ENCODE data around the gene FCHO2.

Gene FCHO2

GRCh38 chr5:73103870-73104299 is 148.0 kb downstream of the FCHO2 start:
- ATAC-seq: no peak
- Mint-ChIP-seq H3K4me3 (no peak overlapping the region), H3K36me3 (no peaks in the 10 kb centered on the region), H3K27me3 (no peaks in the 10 kb centered on the region), H3K27ac (no peak overlapping the region), H3K9me3 (no peaks in the 10 kb centered on the region), H3K4me1 (peaks cover 8% of the 10 kb centered on the region)

GRCh38 chr5:73104326-73104725 is 148.5 kb downstream of the FCHO2 start:
- H3K4me3 Mint-ChIP-seq: no peak overlapping the region
- ATAC-seq: no peak
- H3K27me3 Mint-ChIP-seq: no peaks in the 10 kb centered on the region
- H3K4me1 Mint-ChIP-seq: peaks cover 8% of the 10 kb centered on the region
- H3K27ac Mint-ChIP-seq: no peak overlapping the region
- no peaks in the 10 kb centered on the region for H3K36me3 Mint-ChIP-seq
- no peaks in the 10 kb centered on the region for H3K9me3 Mint-ChIP-seq

- H3K4me3 Mint-ChIP-seq: no peak overlapping the region
- H3K4me1 Mint-ChIP-seq: no peaks in the 10 kb centered on the region
- no peaks in the 10 kb centered on the region for H3K36me3 Mint-ChIP-seq
- H3K9me3 Mint-ChIP-seq: no peaks in the 10 kb centered on the region
- ATAC-seq: no peak
- no peak overlapping the region for H3K27ac Mint-ChIP-seq
- H3K27me3 Mint-ChIP-seq: peaks cover 14% of the 10 kb centered on the region
These were observed 150.5 kb downstream of the FCHO2 start for GRCh38 chr5:73106335-73106734.

GRCh38 chr5:73110190-73110589 is 154.3 kb downstream of the FCHO2 start:
- H3K36me3 Mint-ChIP-seq: no peaks in the 10 kb centered on the region
- H3K9me3 Mint-ChIP-seq: no peaks in the 10 kb centered on the region
- H3K4me1 Mint-ChIP-seq: no peaks in the 10 kb centered on the region
- H3K27me3 Mint-ChIP-seq: peaks cover 29% of the 10 kb centered on the region
- no peak overlapping the region for H3K27ac Mint-ChIP-seq
- no peak for ATAC-seq
- no peak overlapping the region for H3K4me3 Mint-ChIP-seq

DNA sequence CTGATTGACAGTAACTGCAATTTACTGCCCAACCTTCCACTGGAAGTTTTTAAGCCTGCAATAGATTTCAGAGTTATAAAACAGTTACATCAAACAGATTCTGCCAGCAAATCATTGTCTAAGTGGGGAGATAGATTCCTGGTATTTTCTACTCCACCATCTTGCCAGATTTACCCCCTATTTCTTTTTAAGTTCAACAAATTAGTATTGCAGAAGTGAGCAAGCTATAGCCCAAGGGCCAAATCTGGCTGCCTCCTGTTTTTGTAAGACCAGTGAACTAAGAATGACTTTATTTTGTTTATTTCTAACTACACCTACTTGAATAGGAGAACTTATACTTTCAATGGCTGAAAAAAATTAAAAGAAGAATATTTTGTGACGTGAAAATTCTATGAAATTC is 155.7 kb downstream of the FCHO2 start:
- Mint-ChIP-seq H3K36me3 (no peaks in the 10 kb centered on the region), H3K4me1 (no peaks in the 10 kb centered on the region), H3K27ac (no peak overlapping the region), H3K4me3 (no peak overlapping the region), H3K27me3 (peaks cover 32% of the 10 kb centered on the region), H3K9me3 (no peaks in the 10 kb centered on the region)
- no peak for ATAC-seq

DNA sequence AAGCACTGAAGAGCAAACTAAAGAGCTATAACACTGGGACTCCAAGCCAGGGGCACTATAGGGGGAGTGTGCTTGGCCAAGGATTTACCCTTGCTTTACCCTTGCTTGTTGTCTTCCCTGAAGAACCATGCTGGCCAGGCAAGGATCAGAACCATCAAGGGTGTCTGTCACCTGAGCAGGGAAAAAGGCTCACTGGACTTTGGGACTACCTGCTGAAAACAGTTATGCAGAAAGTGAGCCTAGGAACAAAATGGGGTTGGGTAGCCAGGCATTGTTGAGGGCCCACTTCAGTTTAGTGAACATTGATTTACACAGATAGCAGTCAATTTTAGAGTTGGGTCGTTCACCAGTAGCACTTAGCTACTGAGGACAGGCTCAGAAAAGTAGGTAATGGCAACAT is 156.5 kb downstream of the FCHO2 start:
- Mint-ChIP-seq H3K27ac (no peak overlapping the region), H3K9me3 (peaks cover 3% of the 10 kb centered on the region), H3K27me3 (peaks cover 40% of the 10 kb centered on the region), H3K4me3 (no peak overlapping the region), H3K4me1 (no peaks in the 10 kb centered on the region), H3K36me3 (no peaks in the 10 kb centered on the region)
- no peak for ATAC-seq

DNA sequence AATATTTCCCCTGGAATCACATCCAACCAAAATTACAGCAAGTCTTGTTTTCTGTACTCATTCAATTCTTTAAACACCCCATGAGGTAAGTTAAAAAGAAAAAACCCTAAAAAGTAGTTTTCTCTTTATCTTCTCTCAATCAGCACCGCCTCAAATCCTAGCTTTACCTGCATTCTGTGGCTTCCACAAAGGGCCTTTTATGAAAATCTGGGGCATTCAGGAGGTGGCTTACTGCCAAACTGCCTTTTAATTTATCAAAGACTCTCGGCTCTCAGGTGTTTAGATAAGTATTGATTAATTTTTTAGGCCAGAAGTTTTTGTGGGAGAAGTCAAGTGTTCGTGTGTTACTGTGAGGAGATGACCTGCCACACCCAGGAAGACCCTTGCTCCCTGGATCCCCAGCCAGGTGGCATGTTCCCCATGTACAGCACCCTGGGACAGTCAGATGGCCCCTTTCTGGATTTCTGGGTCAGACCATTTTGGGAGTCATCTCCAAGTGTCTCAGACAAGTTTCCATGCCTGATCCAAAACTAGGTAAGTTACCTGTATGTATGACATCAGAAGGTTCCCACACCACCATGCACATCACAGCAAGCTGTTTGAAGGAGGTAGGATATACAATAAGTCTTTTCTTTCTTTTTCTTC is 158.3 kb downstream of the FCHO2 start:
- no peak overlapping the region for H3K4me3 Mint-ChIP-seq
- ATAC-seq: no peak
- H3K27ac Mint-ChIP-seq: no peak overlapping the region
- H3K27me3 Mint-ChIP-seq: peaks cover 57% of the 10 kb centered on the region
- H3K9me3 Mint-ChIP-seq: peaks cover 3% of the 10 kb centered on the region
- no peaks in the 10 kb centered on the region for H3K4me1 Mint-ChIP-seq
- H3K36me3 Mint-ChIP-seq: no peaks in the 10 kb centered on the region

DNA sequence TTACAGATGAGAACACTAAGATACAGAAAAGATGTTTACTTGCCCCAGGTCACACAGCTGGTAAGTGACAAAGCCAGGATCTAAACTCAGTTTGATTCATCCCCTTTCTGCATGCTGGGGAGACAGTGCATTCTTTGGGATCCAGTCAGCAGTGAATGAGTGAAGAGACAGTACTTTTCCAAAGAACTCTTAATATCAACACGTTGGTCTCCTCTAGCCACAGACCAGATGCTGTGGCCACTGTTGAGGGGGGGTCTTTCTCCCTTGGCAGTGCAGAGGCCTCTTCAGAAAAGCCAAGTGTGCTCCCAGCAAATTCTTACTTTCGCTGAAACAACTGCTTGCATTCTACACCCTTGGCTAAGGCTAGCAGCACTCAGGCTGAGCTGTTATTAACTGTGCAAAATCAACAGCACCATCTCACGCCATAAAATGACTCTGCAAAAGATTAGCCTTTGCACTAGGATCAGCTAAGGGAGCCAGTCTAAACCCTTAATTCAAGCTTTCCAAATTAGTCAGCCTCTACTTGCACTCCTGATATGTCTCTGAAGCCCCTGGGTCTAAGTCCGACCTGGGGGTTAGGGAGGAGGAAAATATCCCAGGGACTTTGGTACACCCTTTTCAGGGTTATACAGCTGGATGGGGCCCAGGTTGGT is 159.7 kb downstream of the FCHO2 start:
- H3K36me3 Mint-ChIP-seq: no peaks in the 10 kb centered on the region
- no peak overlapping the region for H3K27ac Mint-ChIP-seq
- ATAC-seq: no peak
- H3K4me1 Mint-ChIP-seq: peaks cover 5% of the 10 kb centered on the region
- H3K9me3 Mint-ChIP-seq: peaks cover 3% of the 10 kb centered on the region
- H3K27me3 Mint-ChIP-seq: peaks cover 54% of the 10 kb centered on the region
- H3K4me3 Mint-ChIP-seq: no peak overlapping the region

DNA sequence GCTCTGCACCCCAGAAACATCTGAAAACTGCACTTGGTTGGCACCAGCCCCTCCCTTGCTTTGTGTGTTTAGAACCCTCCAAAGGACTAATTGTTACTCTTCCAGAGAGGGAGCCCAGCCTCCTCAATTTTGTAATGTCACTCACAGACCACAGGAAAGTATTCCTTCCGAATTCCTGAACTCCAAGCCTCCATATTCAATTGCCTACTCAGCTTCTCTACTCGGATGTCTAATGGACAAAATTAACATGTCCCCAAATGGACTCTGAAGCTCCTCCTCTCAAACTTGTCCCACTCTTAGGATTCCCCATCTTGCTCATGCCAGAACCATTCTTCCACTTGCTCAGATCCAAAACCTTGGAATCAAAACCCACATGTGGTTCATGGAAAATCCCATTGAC is 160.7 kb downstream of the FCHO2 start:
- Mint-ChIP-seq H3K27ac (no peak overlapping the region), H3K36me3 (no peaks in the 10 kb centered on the region), H3K4me3 (no peak overlapping the region), H3K9me3 (peaks cover 3% of the 10 kb centered on the region), H3K27me3 (peaks cover 60% of the 10 kb centered on the region), H3K4me1 (peaks cover 11% of the 10 kb centered on the region)
- ATAC-seq: no peak

GRCh38 chr5:73117088-73117740 is 161.4 kb downstream of the FCHO2 start:
- H3K27me3 Mint-ChIP-seq: peaks cover 63% of the 10 kb centered on the region
- peaks cover 11% of the 10 kb centered on the region for H3K4me1 Mint-ChIP-seq
- no peak for ATAC-seq
- H3K27ac Mint-ChIP-seq: no peak overlapping the region
- H3K9me3 Mint-ChIP-seq: peaks cover 3% of the 10 kb centered on the region
- no peaks in the 10 kb centered on the region for H3K36me3 Mint-ChIP-seq
- no peak overlapping the region for H3K4me3 Mint-ChIP-seq

GRCh38 chr5:73118391-73118973 is 162.6 kb downstream of the FCHO2 start:
- H3K4me3 Mint-ChIP-seq: no peak overlapping the region
- no peak overlapping the region for H3K27ac Mint-ChIP-seq
- peaks cover 15% of the 10 kb centered on the region for H3K4me1 Mint-ChIP-seq
- peaks cover 57% of the 10 kb centered on the region for H3K27me3 Mint-ChIP-seq
- H3K36me3 Mint-ChIP-seq: no peaks in the 10 kb centered on the region
- no peak for ATAC-seq
- H3K9me3 Mint-ChIP-seq: peaks cover 3% of the 10 kb centered on the region

- peaks cover 3% of the 10 kb centered on the region for H3K9me3 Mint-ChIP-seq
- ATAC-seq: no peak
- no peaks in the 10 kb centered on the region for H3K36me3 Mint-ChIP-seq
- peaks cover 68% of the 10 kb centered on the region for H3K27me3 Mint-ChIP-seq
- H3K4me1 Mint-ChIP-seq: peaks cover 19% of the 10 kb centered on the region
- H3K4me3 Mint-ChIP-seq: peak overlapping the region; percentile 54
- no peak overlapping the region for H3K27ac Mint-ChIP-seq
These were observed 163.8 kb downstream of the FCHO2 start for GRCh38 chr5:73119451-73120157.

- no peaks in the 10 kb centered on the region for H3K36me3 Mint-ChIP-seq
- H3K27ac Mint-ChIP-seq: no peak within 1 kb of the TSS
- peaks cover 3% of the 10 kb centered on the region for H3K9me3 Mint-ChIP-seq
- H3K27me3 Mint-ChIP-seq: peaks cover 71% of the 10 kb centered on the region
- ATAC-seq: peak; percentile 29
- peaks cover 19% of the 10 kb centered on the region for H3K4me1 Mint-ChIP-seq
- peak within 1 kb of the TSS; percentile 54 for H3K4me3 Mint-ChIP-seq
These were observed 164.6 kb downstream of the FCHO2 start, which contains the start of gene TMEM171 for GRCh38 chr5:73120222-73121118. TMEM171 (plus strand) TSS chr5:73120575; CDS start chr5:73123374, 2,799 bp downstream.

GRCh38 chr5:73121119-73121463 is 165.2 kb downstream of the FCHO2 start:
- Mint-ChIP-seq H3K9me3 (peaks cover 3% of the 10 kb centered on the region), H3K27me3 (peaks cover 77% of the 10 kb centered on the region), H3K4me1 (peaks cover 19% of the 10 kb centered on the region), H3K4me3 (peak overlapping the region; percentile 1), H3K36me3 (no peaks in the 10 kb centered on the region), H3K27ac (no peak overlapping the region)
- no peak for ATAC-seq

Data from stimulated activated memory B cell treated with anti-CD40 and anti-IgM and Interleukin-4, amounts not matched to agents 10 μg/mL and 1 μg/mL and 100 μg/mL, for 72 hours (primary cell).